CD4-positive, alpha-beta T cell (primary cell): ENCODE data around the gene FAM234A. TPM values are rescaled to one million over a fixed set of nuclear protein-coding genes. Genes with fewer than 3 reads are reported as not detected.
"Not testable (repeated sequence)": the region's sequence is repeated elsewhere in the genome, so short reads cannot be mapped to it uniquely, and the experiment has no call there.

Experiments used
- ATAC-seq: fragments of 200-7000 bp; cut with Tn5 transposase; one replicate; pipeline ENCODE4 v1.10.0; 2022; ENCODE audit warnings: mild to moderate bottlenecking; ENCODE audit not compliant: poor library complexity
- CTCF ChIA-PET: fragments of 350-600 bp; sonication (Branson Sonifier 250); formaldehyde crosslinking; loops from one replicate; lab custom pipeline; 2021; ENCODE audit warnings: antibody characterized with exemption, inconsistent platforms; lab: Charles Lee
- POLR2A ChIA-PET: fragments of 350-600 bp; sonication (Branson Sonifier 250); formaldehyde crosslinking; loops from one replicate; lab custom pipeline; 2021; ENCODE audit warnings: antibody characterized with exemption, inconsistent platforms; lab: Charles Lee
- DNase-seq, 14 experiments: peaks; one replicate each; pipeline ENCODE4 v3.0.0-alpha.2; 2013 to 2020; ENCODE audit warnings: mixed read lengths in 2 of 14
- H3K27ac ChIP-seq, 2 donors: one replicate each; pipeline versions ENCODE4 v1.5.1 to v1.7.0; 2013; ENCODE audit warnings: low read length in 2 of 2, low read depth in 1 of 2, mild to moderate bottlenecking in 1 of 2
- H3K27me3 ChIP-seq, 2 experiments: 1 replicate in 1 of 2; 2 replicates in 1 of 2; pipeline versions ENCODE4 v1.6.1 to v1.7.0; 2013; ENCODE audit warnings: low read length in 2 of 2, control low read depth in 1 of 2, mild to moderate bottlenecking in 1 of 2, moderate library complexity in 1 of 2; ENCODE audit not compliant: insufficient read depth in 2 of 2, control insufficient read depth in 1 of 2
- H3K36me3 ChIP-seq: one replicate; pipeline ENCODE4 v1.6.1; 2013; ENCODE audit warnings: low read length, control low read depth; ENCODE audit not compliant: insufficient read depth
- H3K4me1 ChIP-seq: one replicate; pipeline ENCODE4 v1.6.1; 2013; ENCODE audit warnings: low read length, control low read depth; ENCODE audit not compliant: insufficient read depth
- H3K4me3 ChIP-seq: one replicate; pipeline ENCODE4 v1.5.1; 2013; ENCODE audit warnings: mild to moderate bottlenecking, low read length, moderate library complexity
- H3K9me3 ChIP-seq, 2 experiments: 1 replicate in 1 of 2; 2 replicates in 1 of 2; pipeline versions ENCODE4 v1.6.1 to v1.7.0; 2013; ENCODE audit warnings: low read length in 2 of 2, mild to moderate bottlenecking in 2 of 2, control low read depth in 1 of 2, moderate library complexity in 1 of 2; ENCODE audit not compliant: control insufficient read depth in 1 of 2, insufficient read depth in 1 of 2
- H3K27ac Mint-ChIP-seq: one replicate; pipeline ENCODE4 v1.8.0; 2020; ENCODE audit warnings: mixed read lengths
- H3K27me3 Mint-ChIP-seq: one replicate; pipeline ENCODE4 v1.8.0; 2021; ENCODE audit warnings: mixed read lengths
- H3K36me3 Mint-ChIP-seq: one replicate; pipeline ENCODE4 v1.8.0; 2021; ENCODE audit warnings: low read depth, mixed read lengths
- H3K4me1 Mint-ChIP-seq: one replicate; pipeline ENCODE4 v1.8.0; 2021; ENCODE audit warnings: low read depth, mixed read lengths
- H3K4me3 Mint-ChIP-seq: one replicate; pipeline ENCODE4 v1.8.0; 2020; ENCODE audit warnings: mild to moderate bottlenecking, mixed read lengths
- H3K9me3 Mint-ChIP-seq: one replicate; pipeline ENCODE4 v1.8.0; 2020; ENCODE audit warnings: mixed read lengths
- CTCF ChIP-seq: fragments of 200-600 bp; IDR thresholded peaks from one replicate; pipeline ENCODE4 v1.8.0; 2022; ENCODE audit warnings: antibody characterized with exemption, mild to moderate bottlenecking
- intact Hi-C, 2 experiments: fragments of 100-400 bp; cut with DNase I in 1 of 2; cut with micrococcal nuclease in 1 of 2; formaldehyde crosslinking; loops; one replicate each; pipeline versions ENCODE4 v1.15.1 to v1.9.0; 2023 to 2025; cut with DNase I, micrococcal nuclease
- total RNA-seq, 174 experiments: library from RNA in 2 of 174; stranded (reverse) in 2 of 174; gene quantifications; one replicate each; pipeline ENCODE4 v1.2.3 and lab custom pipeline; 2021 to 2026

FAM234A gene
- total RNA-seq, 2 experiments from 2014 or later = 15.6 to 17.0 TPM

DNA sequence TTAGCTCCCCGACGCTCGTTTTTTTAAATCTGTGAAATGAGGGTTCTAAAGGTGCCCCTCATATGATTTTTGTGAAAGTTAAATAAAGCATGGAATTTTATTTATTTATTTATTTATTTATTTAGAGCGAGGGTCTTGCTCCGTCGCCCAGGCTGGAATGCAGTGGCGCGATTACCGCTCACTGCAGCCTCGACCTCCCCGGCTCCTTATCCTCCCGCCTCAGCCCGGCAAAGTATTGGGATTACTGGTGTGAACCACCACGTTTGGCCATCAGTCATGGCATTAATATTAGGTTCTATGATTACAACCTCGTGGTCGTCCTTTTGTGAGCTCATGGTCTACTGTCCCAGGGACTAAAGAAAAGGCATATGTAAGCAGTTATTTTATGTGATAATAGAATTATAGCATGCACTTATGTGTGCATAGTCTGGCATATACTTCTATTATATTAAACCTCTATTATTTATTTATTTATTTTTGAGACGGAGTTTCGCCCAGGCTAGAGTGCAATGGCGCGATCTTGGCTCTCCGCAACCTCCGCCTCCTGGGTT is 4.8 kb upstream of the FAM234A start:
- Mint-ChIP-seq H3K36me3 (peaks cover 41% of the 10 kb centered on the region), H3K9me3 (no peaks in the 10 kb centered on the region), H3K4me3 (peak overlapping the region; percentile 90), H3K4me1 (peaks cover 44% of the 10 kb centered on the region), H3K27ac (peak overlapping the region; percentile 86), H3K27me3 (no peaks in the 10 kb centered on the region)
- peaks cover 30% of the 10 kb centered on the region for H3K36me3 ChIP-seq
- CTCF ChIA-PET = interaction anchor here (1.2 to 3.1 kb wide), 2 partner anchors 19 to 133 kb away, joined by 3 to 11 read pairs; no protein-coding TSS in a partner anchor
- H3K4me1 ChIP-seq = peaks cover 29% of the 10 kb centered on the region
- H3K9me3 ChIP-seq = no peaks in the 10 kb centered on the region
- intact Hi-C loops = loop anchor here in 1 of 2 experiments (5.0 kb wide), 1 partner anchor 297 kb away; the partner anchor contains the start of gene CAPN15
- no peak for TF ChIP-seq CTCF
- H3K27me3 ChIP-seq = no peaks in the 10 kb centered on the region
- H3K4me3 ChIP-seq = peak overlapping the region; percentile 96
- ATAC-seq = no peak
- DNase-seq = peak in 1 of 14 experiments; percentile 26
- H3K27ac ChIP-seq = peak overlapping the region; percentile 86 to 91
- POLR2A ChIA-PET = interaction anchor here (0.6 to 2.4 kb wide), 6 partner anchors 12 to 153 kb away, joined by 3 to 12 read pairs (median 8); partner anchors contain the start of gene AXIN1

GRCh38 chr16:230351-230750 is 4.3 kb upstream of the FAM234A start:
- Mint-ChIP-seq H3K36me3 (peaks cover 44% of the 10 kb centered on the region), H3K4me1 (peaks cover 49% of the 10 kb centered on the region)
- H3K27ac Mint-ChIP-seq, POLR2A ChIA-PET, H3K27me3 Mint-ChIP-seq, H3K4me3 ChIP-seq, H3K4me3 Mint-ChIP-seq, ATAC-seq, H3K27ac ChIP-seq, H3K27me3 ChIP-seq, H3K9me3 ChIP-seq, H3K9me3 Mint-ChIP-seq, intact Hi-C loops: not testable (repeated sequence)
- peak in 1 of 14 experiments; percentile 28 for DNase-seq
- peaks cover 31% of the 10 kb centered on the region for H3K4me1 ChIP-seq
- CTCF ChIA-PET = interaction anchor here (1.2 to 3.1 kb wide), 2 partner anchors 19 to 132 kb away, joined by 3 to 11 read pairs; no protein-coding TSS in a partner anchor
- peaks cover 27% of the 10 kb centered on the region for H3K36me3 ChIP-seq

- CTCF ChIA-PET = no interaction called here
- Mint-ChIP-seq H3K27ac (no peak overlapping the region), H3K4me1 (peaks cover 50% of the 10 kb centered on the region), H3K27me3 (no peaks in the 10 kb centered on the region), H3K4me3 (no peak overlapping the region), H3K9me3 (no peaks in the 10 kb centered on the region), H3K36me3 (peaks cover 41% of the 10 kb centered on the region)
- H3K27ac ChIP-seq = no peak overlapping the region
- H3K36me3 ChIP-seq = peaks cover 22% of the 10 kb centered on the region
- H3K4me1 ChIP-seq = peaks cover 36% of the 10 kb centered on the region
- no peaks in the 10 kb centered on the region for H3K9me3 ChIP-seq
- POLR2A ChIA-PET = no interaction called here
- H3K27me3 ChIP-seq = no peaks in the 10 kb centered on the region
- intact Hi-C loops = no loop called here
- H3K4me3 ChIP-seq = no peak overlapping the region
- no peak for ATAC-seq
- TF ChIP-seq CTCF = no peak
- no peak for DNase-seq
Observed at GRCh38 chr16:230949-231348, 3.7 kb upstream of the FAM234A start.

GRCh38 chr16:239948-240277 is 5.3 kb downstream of the FAM234A start:
- H3K36me3 Mint-ChIP-seq = peaks cover 7% of the 10 kb centered on the region
- peaks cover 12% of the 10 kb centered on the region for H3K4me1 Mint-ChIP-seq
- peak overlapping the region; percentile 1 for H3K4me3 Mint-ChIP-seq
- ChIA-PET CTCF (no interaction called here), POLR2A (no interaction called here)
- no peaks in the 10 kb centered on the region for H3K27me3 Mint-ChIP-seq
- Histone ChIP-seq H3K27me3 (no peaks in the 10 kb centered on the region), H3K4me3 (no peak overlapping the region), H3K4me1 (peaks cover 12% of the 10 kb centered on the region), H3K27ac (no peak overlapping the region), H3K36me3 (no peaks in the 10 kb centered on the region), H3K9me3 (no peaks in the 10 kb centered on the region)
- intact Hi-C loops = no loop called here
- no peak for DNase-seq
- no peaks in the 10 kb centered on the region for H3K9me3 Mint-ChIP-seq
- ATAC-seq = no peak
- no peak for TF ChIP-seq CTCF
- H3K27ac Mint-ChIP-seq = no peak overlapping the region
